ENCODE results near the gene ZNF891.

Gene ZNF891

GRCh38 chr12:133107121-133107520 lies 23.0 kb downstream of the ZNF891 start:
- no peak overlapping the region for H3K14ac ChIP-seq (ENCODE audit: low read length)
- H3K36me3 ChIP-seq (replicated peaks in 1 of 2; ENCODE audit: control insufficient read depth in 2 of 2, insufficient read depth in 2 of 2, low read length in 2 of 2), result peaks cover 17 to 81% of the 10 kb centered on the region in 2 donors
- H3K27me3 ChIP-seq (ENCODE audit: control insufficient read depth in 3 of 3, insufficient read depth in 3 of 3, low read depth in 1 of 3, low read length in 3 of 3), result no peaks in the 10 kb centered on the region
- H3K9ac ChIP-seq (ENCODE audit: low read depth, low read length, poor library complexity), result no peak overlapping the region
- DNase-seq (ENCODE audit: low spot score), result no peak
- H2BK15ac ChIP-seq (ENCODE audit: low read length), result no peak overlapping the region
- H3K4ac ChIP-seq (ENCODE audit: low read length), result no peak overlapping the region
- no peak overlapping the region for H2BK5ac ChIP-seq (ENCODE audit: low read length)
- no peaks in the 10 kb centered on the region for H3K4me1 ChIP-seq (ENCODE audit: control insufficient read depth in 2 of 2, insufficient read depth in 1 of 2, low read depth in 1 of 2, low read length in 2 of 2)
- H2AK5ac ChIP-seq (ENCODE audit: low read depth, low read length), result no peak overlapping the region
- H3K9me3 ChIP-seq (replicated peaks in 1 of 2; ENCODE audit: control insufficient read depth in 2 of 2, insufficient read depth in 1 of 2, low read depth in 1 of 2, low read length in 2 of 2), result peaks cover 33 to 97% of the 10 kb centered on the region in 2 donors
- WGBS, 2 donors (ENCODE audit: extremely low coverage in 2 of 2, insufficient read length in 2 of 2, insufficient replicate concordance in 1 of 2), result no CpG with 5 or more reads among the region's 1 CpG
- no peak overlapping the region for H3K4me2 ChIP-seq (ENCODE audit: insufficient read depth, low read length, poor library complexity, severe bottlenecking)
- no peak overlapping the region for H2BK120ac ChIP-seq (ENCODE audit: low read depth, low read length)
- no peak overlapping the region for H2BK12ac ChIP-seq (ENCODE audit: low read length)
- no peak overlapping the region for H3K18ac ChIP-seq (ENCODE audit: low read length)
- H3K4me3 ChIP-seq (ENCODE audit: low read length in 2 of 2), result no peak overlapping the region
- H3K27ac ChIP-seq (replicated peaks; ENCODE audit: low read length), result no peak overlapping the region
- no peak overlapping the region for H3K23ac ChIP-seq (ENCODE audit: low read depth, low read length, poor library complexity)
- no peak overlapping the region for H2AFZ ChIP-seq (ENCODE audit: low read length)
- no peak overlapping the region for H4K8ac ChIP-seq (ENCODE audit: low read depth, low read length)
- H3K79me1 ChIP-seq (ENCODE audit: low read depth, low read length), result no peaks in the 10 kb centered on the region
- H4K91ac ChIP-seq (ENCODE audit: low read depth, low read length, poor library complexity), result no peak overlapping the region

DNA sequence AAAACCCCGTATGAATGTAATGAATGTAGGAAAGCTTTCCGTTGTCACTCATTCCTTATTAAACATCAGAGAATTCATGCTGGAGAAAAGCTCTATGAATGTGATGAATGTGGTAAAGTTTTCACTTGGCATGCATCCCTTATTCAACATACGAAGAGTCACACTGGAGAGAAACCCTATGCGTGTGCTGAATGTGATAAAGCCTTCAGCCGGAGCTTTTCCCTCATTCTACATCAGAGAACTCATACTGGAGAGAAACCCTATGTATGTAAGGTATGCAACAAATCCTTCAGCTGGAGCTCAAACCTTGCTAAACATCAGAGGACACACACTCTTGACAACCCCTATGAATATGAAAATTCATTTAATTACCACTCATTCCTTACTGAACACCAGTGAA lies 23.8 kb downstream of the ZNF891 start:
- Histone ChIP-seq H3K9me3 (replicated peaks in 1 of 2; ENCODE audit: control insufficient read depth in 2 of 2, insufficient read depth in 1 of 2, low read depth in 1 of 2, low read length in 2 of 2) (peaks cover 32 to 98% of the 10 kb centered on the region in 2 donors), H2BK15ac (ENCODE audit: low read length) (no peak overlapping the region), H4K8ac (ENCODE audit: low read depth, low read length) (no peak overlapping the region), H3K79me1 (ENCODE audit: low read depth, low read length) (no peaks in the 10 kb centered on the region), H3K27me3 (ENCODE audit: control insufficient read depth in 3 of 3, insufficient read depth in 3 of 3, low read depth in 1 of 3, low read length in 3 of 3) (no peaks in the 10 kb centered on the region), H3K4ac (ENCODE audit: low read length) (no peak overlapping the region), H3K18ac (ENCODE audit: low read length) (no peak overlapping the region), H3K27ac (replicated peaks; ENCODE audit: low read length) (no peak overlapping the region), H2BK12ac (ENCODE audit: low read length) (no peak overlapping the region), H3K14ac (ENCODE audit: low read length) (no peak overlapping the region), H3K36me3 (replicated peaks in 1 of 2; ENCODE audit: control insufficient read depth in 2 of 2, insufficient read depth in 2 of 2, low read length in 2 of 2) (peaks cover 17 to 90% of the 10 kb centered on the region in 2 donors), H2AFZ (ENCODE audit: low read length) (no peak overlapping the region), H2AK5ac (ENCODE audit: low read depth, low read length) (no peak overlapping the region), H3K4me1 (ENCODE audit: control insufficient read depth in 2 of 2, insufficient read depth in 1 of 2, low read depth in 1 of 2, low read length in 2 of 2) (no peaks in the 10 kb centered on the region), H3K4me3 (ENCODE audit: low read length in 2 of 2) (no peak overlapping the region), H2BK120ac (ENCODE audit: low read depth, low read length) (no peak overlapping the region), H3K4me2 (ENCODE audit: insufficient read depth, low read length, poor library complexity, severe bottlenecking) (no peak overlapping the region), H3K9ac (ENCODE audit: low read depth, low read length, poor library complexity) (no peak overlapping the region), H4K91ac (ENCODE audit: low read depth, low read length, poor library complexity) (no peak overlapping the region), H3K23ac (ENCODE audit: low read depth, low read length, poor library complexity) (no peak overlapping the region), H2BK5ac (ENCODE audit: low read length) (no peak overlapping the region)
- DNase-seq (ENCODE audit: low spot score), result no peak
- WGBS, 2 donors (ENCODE audit: extremely low coverage in 2 of 2, insufficient read length in 2 of 2, insufficient replicate concordance in 1 of 2), result no CpG with 5 or more reads among the region's 5 CpGs

DNA sequence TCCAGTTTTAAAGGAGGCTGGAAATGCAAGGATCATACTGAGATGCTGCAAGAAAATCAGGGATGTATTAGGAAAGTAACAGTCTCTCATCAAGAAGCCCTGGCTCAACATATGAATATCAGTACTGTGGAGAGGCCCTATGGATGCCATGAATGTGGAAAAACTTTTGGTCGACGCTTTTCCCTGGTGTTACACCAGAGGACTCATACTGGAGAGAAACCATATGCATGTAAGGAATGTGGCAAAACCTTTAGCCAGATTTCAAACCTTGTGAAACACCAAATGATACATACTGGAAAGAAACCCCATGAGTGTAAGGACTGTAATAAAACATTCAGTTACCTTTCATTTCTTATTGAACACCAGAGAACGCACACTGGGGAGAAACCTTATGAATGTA lies 24.5 kb downstream of the ZNF891 start:
- Histone ChIP-seq H3K4me2 (ENCODE audit: insufficient read depth, low read length, poor library complexity, severe bottlenecking) (no peak overlapping the region), H3K27ac (replicated peaks; ENCODE audit: low read length) (no peak overlapping the region), H3K9ac (ENCODE audit: low read depth, low read length, poor library complexity) (no peak overlapping the region), H3K4ac (ENCODE audit: low read length) (no peak overlapping the region), H3K4me3 (ENCODE audit: low read length in 2 of 2) (no peak overlapping the region), H3K9me3 (replicated peaks in 1 of 2; ENCODE audit: control insufficient read depth in 2 of 2, insufficient read depth in 1 of 2, low read depth in 1 of 2, low read length in 2 of 2) (peaks cover 35 to 98% of the 10 kb centered on the region in 2 donors), H2BK12ac (ENCODE audit: low read length) (no peak overlapping the region), H3K79me1 (ENCODE audit: low read depth, low read length) (no peaks in the 10 kb centered on the region), H3K27me3 (ENCODE audit: control insufficient read depth in 3 of 3, insufficient read depth in 3 of 3, low read depth in 1 of 3, low read length in 3 of 3) (no peaks in the 10 kb centered on the region), H4K91ac (ENCODE audit: low read depth, low read length, poor library complexity) (no peak overlapping the region), H2BK120ac (ENCODE audit: low read depth, low read length) (no peak overlapping the region), H2AK5ac (ENCODE audit: low read depth, low read length) (no peak overlapping the region), H3K23ac (ENCODE audit: low read depth, low read length, poor library complexity) (no peak overlapping the region), H2BK15ac (ENCODE audit: low read length) (no peak overlapping the region), H3K4me1 (ENCODE audit: control insufficient read depth in 2 of 2, insufficient read depth in 1 of 2, low read depth in 1 of 2, low read length in 2 of 2) (no peaks in the 10 kb centered on the region), H4K8ac (ENCODE audit: low read depth, low read length) (no peak overlapping the region), H3K36me3 (replicated peaks in 1 of 2; ENCODE audit: control insufficient read depth in 2 of 2, insufficient read depth in 2 of 2, low read length in 2 of 2) (peaks cover 19 to 96% of the 10 kb centered on the region in 2 donors), H3K14ac (ENCODE audit: low read length) (no peak overlapping the region), H3K18ac (ENCODE audit: low read length) (no peak overlapping the region), H2AFZ (ENCODE audit: low read length) (no peak overlapping the region), H2BK5ac (ENCODE audit: low read length) (no peak overlapping the region)
- DNase-seq (ENCODE audit: low spot score), result no peak
- no CpG with 5 or more reads among the region's 3 CpGs for WGBS, 2 donors (ENCODE audit: extremely low coverage in 2 of 2, insufficient read length in 2 of 2, insufficient replicate concordance in 1 of 2)

DNA sequence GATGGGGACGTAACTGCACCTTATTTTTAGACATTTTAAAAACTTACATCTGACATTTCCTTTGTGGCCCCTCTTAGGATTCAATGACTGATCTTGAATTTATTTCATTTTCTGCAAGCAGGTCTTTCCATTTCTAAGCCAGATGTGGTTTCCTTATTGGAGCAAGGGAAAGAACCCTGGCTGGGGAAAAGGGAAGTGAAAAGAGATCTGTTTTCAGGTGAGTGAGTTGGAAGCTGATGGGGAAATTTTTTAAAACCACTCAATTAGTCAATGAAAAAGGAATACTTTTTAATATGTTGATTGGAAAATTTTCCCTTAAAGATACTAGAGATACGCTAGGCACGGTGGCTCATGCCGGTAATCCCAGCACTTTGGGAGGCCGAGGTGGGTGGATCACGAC lies 46.7 kb downstream of the ZNF891 start:
- Histone ChIP-seq H2AFZ (ENCODE audit: low read length) (no peak overlapping the region), H4K91ac (ENCODE audit: low read depth, low read length, poor library complexity) (no peak overlapping the region), H2AK5ac (ENCODE audit: low read depth, low read length) (no peak overlapping the region), H2BK12ac (ENCODE audit: low read length) (no peak overlapping the region), H3K14ac (ENCODE audit: low read length) (no peak overlapping the region), H3K27me3 (ENCODE audit: control insufficient read depth in 3 of 3, insufficient read depth in 3 of 3, low read depth in 1 of 3, low read length in 3 of 3) (no peaks in the 10 kb centered on the region), H3K9me3 (replicated peaks in 1 of 2; ENCODE audit: control insufficient read depth in 2 of 2, insufficient read depth in 1 of 2, low read depth in 1 of 2, low read length in 2 of 2) (peaks cover 33 to 76% of the 10 kb centered on the region in 2 donors), H3K4ac (ENCODE audit: low read length) (no peak overlapping the region), H3K4me1 (ENCODE audit: control insufficient read depth in 2 of 2, insufficient read depth in 1 of 2, low read depth in 1 of 2, low read length in 2 of 2) (peaks cover 2 to 3% of the 10 kb centered on the region in 2 donors), H3K4me3 (ENCODE audit: low read length in 2 of 2) (no peak overlapping the region), H2BK15ac (ENCODE audit: low read length) (no peak overlapping the region), H3K23ac (ENCODE audit: low read depth, low read length, poor library complexity) (no peak overlapping the region), H2BK5ac (ENCODE audit: low read length) (no peak overlapping the region), H4K8ac (ENCODE audit: low read depth, low read length) (no peak overlapping the region), H3K79me1 (ENCODE audit: low read depth, low read length) (no peaks in the 10 kb centered on the region), H3K27ac (replicated peaks; ENCODE audit: low read length) (no peak overlapping the region), H3K36me3 (replicated peaks in 1 of 2; ENCODE audit: control insufficient read depth in 2 of 2, insufficient read depth in 2 of 2, low read length in 2 of 2) (peaks cover 24 to 70% of the 10 kb centered on the region in 2 donors), H3K9ac (ENCODE audit: low read depth, low read length, poor library complexity) (no peak overlapping the region), H2BK120ac (ENCODE audit: low read depth, low read length) (no peak overlapping the region), H3K4me2 (ENCODE audit: insufficient read depth, low read length, poor library complexity, severe bottlenecking) (no peak overlapping the region), H3K18ac (ENCODE audit: low read length) (no peak overlapping the region)
- no peak for DNase-seq (ENCODE audit: low spot score)
- WGBS, 2 donors (ENCODE audit: extremely low coverage in 2 of 2, insufficient read length in 2 of 2, insufficient replicate concordance in 1 of 2), result no CpG with 5 or more reads among the region's 6 CpGs

Measured in neuronal stem cell (in vitro differentiated cells).